Testis (tissue), 3 donors: Measurements from ENCODE around the gene ZSCAN5B. TPM values are rescaled to one million over a fixed set of nuclear protein-coding genes. Genes with fewer than 3 reads are reported as not detected.
"Not testable (repeated sequence)": the region's sequence is repeated elsewhere in the genome, so short reads cannot be mapped to it uniquely, and the experiment has no call there.

Source experiments
- DNase-seq: peaks from one replicate; pipeline ENCODE4 v3.0.0-alpha.2; 2019
- H3K27ac ChIP-seq, 2 donors: fragments of 200-600 bp; sonication (generic); one replicate each; pipeline ENCODE4 v1.5.1; 2019
- H3K27me3 ChIP-seq: fragments of 200-600 bp; sonication (generic); one replicate; pipeline ENCODE4 v1.5.1; 2019
- H3K36me3 ChIP-seq: fragments of 200-600 bp; sonication (generic); one replicate; pipeline ENCODE4 v1.5.1; 2017; ENCODE audit warnings: low read depth; ENCODE audit errors: missing control alignments
- H3K4me1 ChIP-seq: fragments of 200-600 bp; sonication (generic); one replicate; pipeline ENCODE4 v1.5.1; 2019
- H3K4me3 ChIP-seq, 2 donors: fragments of 200-600 bp; sonication (generic); one replicate each; pipeline ENCODE4 v1.5.1; 2017 to 2019
- H3K9me3 ChIP-seq: fragments of 200-600 bp; sonication (generic); one replicate; pipeline ENCODE4 v1.5.1; 2017
- CTCF ChIP-seq, 3 experiments: fragments of 450-650 bp in 2 of 3; fragments of 200-600 bp in 1 of 3; sonication (generic) in 1 of 3; IDR thresholded peaks; one replicate each; pipeline ENCODE4 v1.5.1; 2016 to 2019; ENCODE audit warnings: antibody characterized with exemption in 3 of 3, mild to moderate bottlenecking in 2 of 3, moderate library complexity in 1 of 3
- POLR2A ChIP-seq: fragments of 450-650 bp; IDR thresholded peaks from one replicate; pipeline ENCODE4 v1.6.1; 2017; ENCODE audit warnings: antibody characterized with exemption, mild to moderate bottlenecking, moderate library complexity
- WGBS, 2 donors: methylation state at CpG; one replicate each; pipeline ENCODE4 v1.1.5; 2018; 5-methylcytosine and 5-hydroxymethylcytosine counted together
- intact Hi-C: fragments of 100-400 bp; cut with DNase I; formaldehyde crosslinking; loops from one replicate; pipeline ENCODE4 v1.15.1; 2023; ENCODE audit warnings: low total_unique reads
- polyA plus RNA-seq: library from polyadenylated mRNA; stranded (reverse); fragments of 350-450 nt; fragmentation: Illumina TruSeq; extraction: RNeasy Lipid Tissue Mini Kit (QIAGEN cat#74804); gene quantifications from one replicate; pipeline ENCODE4 v1.2.3, GENCODE V29; 2014; ENCODE audit warnings: low read depth, low replicate concordance; ENCODE audit not compliant: insufficient read depth
- total RNA-seq, 2 donors: library from RNA; depleted of rRNA; stranded (reverse); fragments of >200 nt; gene quantifications; one replicate each; pipeline ENCODE4 v1.2.3, GENCODE V29; 2016

ZSCAN5B gene
- total and polyA plus RNA-seq, 3 donors from 2014 or later: 3.0 to 5.8 (median 4.0) TPM

GRCh38 chr19:56209091-56209490, 11.5 kb upstream of the ZSCAN5B start:
- no peaks in the 10 kb centered on the region for H3K4me1 ChIP-seq
- 70 to 81% methylated on average over 12 of the region's 12 CpGs for WGBS, 2 donors
- H3K27ac ChIP-seq: no peak overlapping the region
- no peak overlapping the region for H3K4me3 ChIP-seq
- no peaks in the 10 kb centered on the region for H3K27me3 ChIP-seq
- intact Hi-C loops: no loop called here
- H3K36me3 ChIP-seq: no peaks in the 10 kb centered on the region
- DNase-seq: no peak
- no peaks in the 10 kb centered on the region for H3K9me3 ChIP-seq
- TF ChIP-seq CTCF (IDR thresholded peaks at IDR 0.05): no peak
- no peak for TF ChIP-seq POLR2A

GRCh38 chr19:56207581-56207980, 10.0 kb upstream of the ZSCAN5B start:
- H3K27me3 ChIP-seq, H3K9me3 ChIP-seq, H3K36me3 ChIP-seq, H3K27ac ChIP-seq, H3K4me1 ChIP-seq, H3K4me3 ChIP-seq, intact Hi-C loops, DNase-seq: not testable (repeated sequence)
- 72 to 85% methylated on average over 5 of the region's 5 CpGs for WGBS, 2 donors

- intact Hi-C loops: no loop called here
- no peaks in the 10 kb centered on the region for H3K36me3 ChIP-seq
- no peaks in the 10 kb centered on the region for H3K27me3 ChIP-seq
- H3K27ac ChIP-seq: no peak within 1 kb of the TSS
- DNase-seq: no peak
- TF ChIP-seq CTCF (IDR thresholded peaks at IDR 0.05) (no peak), POLR2A (no peak)
- H3K4me1 ChIP-seq: no peaks in the 10 kb centered on the region
- H3K4me3 ChIP-seq: no peak within 1 kb of the TSS
- 68 to 75% methylated on average over 3 of the region's 3 CpGs for WGBS, 2 donors
- no peaks in the 10 kb centered on the region for H3K9me3 ChIP-seq
Measured at GRCh38 chr19:56201973-56202372, 4.4 kb upstream of the ZSCAN5B start, which contains the start of gene ZSCAN5C. TSS of gene ZSCAN5C (plus strand) at chr19:56202273. CDS start at chr19:56205914, 3,641 bp downstream.

- no peak overlapping the region for H3K27ac ChIP-seq
- no peak for DNase-seq
- no peaks in the 10 kb centered on the region for H3K27me3 ChIP-seq
- H3K9me3 ChIP-seq: no peaks in the 10 kb centered on the region
- no peak overlapping the region for H3K4me3 ChIP-seq
- H3K36me3 ChIP-seq: no peaks in the 10 kb centered on the region
- no peaks in the 10 kb centered on the region for H3K4me1 ChIP-seq
- TF ChIP-seq POLR2A (no peak), CTCF (IDR thresholded peaks at IDR 0.05) (no peak)
- 68 to 76% methylated on average over 7 of the region's 7 CpGs for WGBS, 2 donors
- intact Hi-C loops: no loop called here
Measured at GRCh38 chr19:56199687-56200086, 2.1 kb upstream of the ZSCAN5B start.

- no peaks in the 10 kb centered on the region for H3K36me3 ChIP-seq
- no peak overlapping the region for H3K27ac ChIP-seq
- intact Hi-C loops: no loop called here
- H3K27me3 ChIP-seq: no peaks in the 10 kb centered on the region
- WGBS, 2 donors: 82 to 87% methylated on average over 12 of the region's 12 CpGs
- no peak for DNase-seq
- H3K9me3 ChIP-seq: no peaks in the 10 kb centered on the region
- no peaks in the 10 kb centered on the region for H3K4me1 ChIP-seq
- H3K4me3 ChIP-seq: no peak overlapping the region
- TF ChIP-seq CTCF (IDR thresholded peaks at IDR 0.05): no peak
- no peak for TF ChIP-seq POLR2A
Measured at GRCh38 chr19:56193981-56194640, 3.5 kb downstream of the ZSCAN5B start.
